Endothelial cell of umbilical vein (primary cell): ENCODE data around the gene MYEOV. TPM values are rescaled to one million over a fixed set of nuclear protein-coding genes. Genes with fewer than 3 reads are reported as not detected.

Experiments used
- BruUV-seq: library from RNA; stranded (reverse); fragments of 400-500 nt; replicated peaks from 2 replicates; lab custom pipeline; 2021; lab: Mats Ljungman, UMichigan
- CTCF ChIA-PET: fragments of 300-600, 350-600 bp; sonication (Branson Sonifier 250); formaldehyde crosslinking; loops from one replicate; lab custom pipeline; 2021; ENCODE audit warnings: antibody characterized with exemption, inconsistent platforms; lab: Charles Lee
- POLR2A ChIA-PET: fragments of 300-600, 350-600 bp; sonication (Branson Sonifier 250); formaldehyde crosslinking; loops from one replicate; lab custom pipeline; 2021; ENCODE audit warnings: antibody characterized with exemption, inconsistent platforms; lab: Charles Lee
- DNase-seq: peaks from one replicate; pipeline ENCODE4 v3.0.0-alpha.2; 2011; ENCODE audit warnings: low read depth, low spot score
- FAIRE-seq: peaks from 2 replicates; lab custom pipeline; 2011; peaks lifted over from hg19 to GRCh38; lab: Jason Lieb, UNC
- H2AFZ ChIP-seq: 2 replicates; pipeline ENCODE4 v1.6.0; 2012; ENCODE audit warnings: low read depth, low read length, control low read depth, inconsistent platforms
- H3K27ac ChIP-seq: 2 replicates; pipeline ENCODE4 v1.5.1; 2011; ENCODE audit warnings: low read depth, mild to moderate bottlenecking, control low read depth, low read length, moderate library complexity; ENCODE audit not compliant: insufficient read depth
- H3K27me3 ChIP-seq, 2 experiments: 2 replicates each; pipeline versions ENCODE4 v1.6.0 to v1.6.1; 2011; ENCODE audit warnings: low read length in 2 of 2, mixed read lengths in 1 of 2; ENCODE audit not compliant: control insufficient read depth in 2 of 2, insufficient read depth in 2 of 2
- H3K36me3 ChIP-seq, 2 experiments: 2 replicates in 1 of 2; 3 replicates in 1 of 2; pipeline ENCODE4 v1.5.1; 2011; ENCODE audit warnings: low read length in 2 of 2, mild to moderate bottlenecking in 1 of 2, moderate library complexity in 1 of 2; ENCODE audit not compliant: control insufficient read depth in 2 of 2, insufficient read depth in 2 of 2; ENCODE audit errors: extremely low read depth in 1 of 2
- H3K4me1 ChIP-seq: 3 replicates; pipeline ENCODE4 v1.5.1; 2011; ENCODE audit warnings: mild to moderate bottlenecking, low read length; ENCODE audit not compliant: control insufficient read depth, insufficient read depth; ENCODE audit errors: extremely low read depth
- H3K4me2 ChIP-seq: 2 replicates; pipeline ENCODE4 v1.6.1; 2011; ENCODE audit warnings: low read length, control low read depth, mixed read lengths; ENCODE audit not compliant: insufficient read depth
- H3K4me3 ChIP-seq, 3 experiments: fragments of 200-600 bp in 1 of 3; sonication (generic), shearing (Covaris generic) in 1 of 3; replicated peaks in 1 of 3; 2 replicates each; pipeline ENCODE4 v1.5.1; 2011 to 2016; ENCODE audit warnings: control low read depth in 3 of 3, low read length in 3 of 3, mild to moderate bottlenecking in 2 of 3, inconsistent platforms in 1 of 3, low read depth in 1 of 3, moderate library complexity in 1 of 3; ENCODE audit not compliant: insufficient read depth in 1 of 3
- H3K79me2 ChIP-seq: 2 replicates; pipeline ENCODE4 v1.6.0; 2012; ENCODE audit warnings: low read length, inconsistent platforms; ENCODE audit not compliant: control insufficient read depth, insufficient read depth
- H3K9ac ChIP-seq: replicated peaks from 2 replicates; pipeline ENCODE3; 2011; ENCODE audit warnings: low read length, control low read depth; ENCODE audit not compliant: insufficient read depth; ENCODE audit errors: extremely low read depth
- H3K9me1 ChIP-seq: replicated peaks from 3 replicates; pipeline ENCODE4 v1.6.0; 2011; ENCODE audit warnings: mild to moderate bottlenecking, low read length; ENCODE audit not compliant: control insufficient read depth, insufficient read depth; ENCODE audit errors: extremely low read depth
- H3K9me3 ChIP-seq: replicated peaks from 2 replicates; pipeline ENCODE4 v1.5.1; 2012; ENCODE audit warnings: low read length, inconsistent platforms; ENCODE audit not compliant: control insufficient read depth, insufficient read depth
- H4K20me1 ChIP-seq: replicated peaks from 2 replicates; pipeline ENCODE3; 2011; ENCODE audit warnings: mild to moderate bottlenecking, low read length; ENCODE audit not compliant: control insufficient read depth, insufficient read depth; ENCODE audit errors: extremely low read depth
- CTCF ChIP-seq, 2 donors: IDR thresholded peaks; 1 replicate in 1 of 2; 2 replicates in 1 of 2; pipeline ENCODE4 v1.5.1; 2011; ENCODE audit warnings: low read length in 2 of 2, mild to moderate bottlenecking in 2 of 2, moderate library complexity in 2 of 2, control low read depth in 1 of 2, inconsistent platforms in 1 of 2, low read depth in 1 of 2; ENCODE audit not compliant: insufficient read depth in 1 of 2; ENCODE audit errors: extremely low read depth in 1 of 2
- EZH2 ChIP-seq: IDR thresholded peaks from 2 replicates; pipeline ENCODE4 v1.6.1; 2012; ENCODE audit warnings: borderline replicate concordance, low read depth, mild to moderate bottlenecking, moderate library complexity, low read length, inconsistent platforms; ENCODE audit not compliant: severe bottlenecking
- FOS ChIP-seq: IDR thresholded peaks from 2 replicates; pipeline ENCODE4 v1.6.1; 2011; ENCODE audit warnings: mild to moderate bottlenecking, low read length, moderate library complexity, borderline replicate concordance; ENCODE audit not compliant: insufficient read depth
- GATA2 ChIP-seq: IDR thresholded peaks from 2 replicates; pipeline ENCODE4 v1.7.0; 2011; ENCODE audit warnings: low read depth, mild to moderate bottlenecking, moderate library complexity, mixed read lengths, low read length; ENCODE audit not compliant: insufficient read length, insufficient read depth
- JUN ChIP-seq: IDR thresholded peaks from 2 replicates; pipeline ENCODE4 v1.6.1; 2011; ENCODE audit warnings: borderline replicate concordance, low read depth; ENCODE audit not compliant: insufficient read length, insufficient read depth
- MYC ChIP-seq: IDR thresholded peaks from one replicate; pipeline ENCODE4 v1.6.1; 2011; ENCODE audit warnings: mild to moderate bottlenecking, low read depth, low read length
- POLR2A ChIP-seq: IDR thresholded peaks from 2 replicates; pipeline ENCODE4 v1.6.1; 2012; ENCODE audit warnings: low read depth, mild to moderate bottlenecking, control low read depth, low read length
- POLR2AphosphoS5 ChIP-seq: IDR thresholded peaks from 2 replicates; pipeline ENCODE4 v1.6.1; 2012; ENCODE audit warnings: low read depth, mild to moderate bottlenecking, control low read depth, low read length, moderate library complexity; ENCODE audit not compliant: insufficient read depth
- dilution Hi-C: fragments of 300-500 bp; cut with MboI; formaldehyde crosslinking; loops from one replicate; pipeline ENCODE4 v1.15.0; 2019; ENCODE audit warnings: low sequenced_read_pairs; ENCODE audit not compliant: extremely low pct_ligation_motif_present
- intact Hi-C: fragments of 100-400 bp; cut with micrococcal nuclease; formaldehyde crosslinking; loops from one replicate; pipeline ENCODE4 v1.10.0; 2022
- polyA plus RNA-seq, 4 experiments: library from polyadenylated mRNA; depleted of rRNA in 3 of 4; stranded (reverse) in 3 of 4; unstranded in 1 of 4; fragments of >200 nt; gene quantifications; 2 replicates each; pipeline versions ENCODE4 v1.2.1 to v1.2.3, GENCODE V29; 2011 to 2012; ENCODE audit warnings: missing spikeins in 1 of 4
- total RNA-seq: library from RNA; stranded (reverse); gene quantifications from 2 replicates; pipeline ENCODE4 v1.2.3, GENCODE V29; 2021
- TF ChIP-seq, protein P1 (sequence below): IDR thresholded peaks from 2 replicates; pipeline ENCODE4 v1.6.1; 2011; ENCODE audit not compliant: insufficient read depth, insufficient read length

The MYEOV gene
- total and polyA plus RNA-seq, 2 donors (not counting 3 experiments of a cell fraction or from before 2014, with no cell fraction given), result 3.8 to 14.4 TPM

DNA sequence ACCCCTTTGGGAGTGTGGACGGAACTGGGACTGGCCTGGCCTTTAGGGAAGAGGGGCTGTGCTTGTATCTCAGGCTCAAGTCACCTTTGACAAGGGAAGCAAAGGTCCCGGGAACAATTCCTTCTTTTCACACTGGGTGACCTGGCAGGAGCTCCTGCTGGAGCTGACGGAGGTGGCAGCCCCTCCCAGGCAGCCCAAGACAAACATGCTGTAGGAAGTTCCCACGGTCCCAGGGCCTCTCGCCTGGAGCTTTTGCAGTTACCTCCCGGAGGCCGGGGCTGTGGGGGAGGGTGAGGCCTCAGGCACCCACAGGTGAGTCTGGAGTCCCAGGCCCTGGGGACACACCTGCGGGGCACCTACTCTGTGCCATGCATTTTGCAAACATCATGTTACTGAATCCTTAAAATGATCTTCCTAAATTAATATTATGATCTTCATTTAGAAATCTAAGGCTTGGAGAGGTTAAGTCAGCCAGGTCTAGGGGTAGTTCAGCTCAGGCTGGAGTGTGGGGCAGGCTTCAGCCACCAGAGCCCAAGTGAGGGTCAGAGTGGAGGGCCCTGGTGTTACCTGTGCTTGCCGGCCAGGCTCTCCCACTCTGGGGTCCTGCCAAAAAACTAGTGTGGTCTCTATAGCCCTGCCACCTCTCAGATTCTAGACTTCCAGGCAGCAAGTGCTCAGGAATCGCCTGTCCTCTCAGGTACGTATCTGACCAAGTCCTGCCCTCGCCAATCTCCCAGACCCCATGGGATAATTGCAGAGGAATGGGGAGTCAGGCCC lies 15.7 kb upstream of the MYEOV start:
- ChIA-PET CTCF (no interaction called here), POLR2A (no interaction called here)

More for the DNA sequence above, 15.7 kb upstream of the MYEOV start:
- Histone ChIP-seq H2AFZ (no peak overlapping the region), H3K9ac (no peak overlapping the region), H4K20me1 (no peaks in the 10 kb centered on the region), H3K9me3 (no peaks in the 10 kb centered on the region), H3K79me2 (no peaks in the 10 kb centered on the region), H3K36me3 (no peaks in the 10 kb centered on the region), H3K4me2 (no peak overlapping the region), H3K4me3 (no peak overlapping the region), H3K27me3 (peaks cover 1 to 12% of the 10 kb centered on the region in 2 experiments), H3K4me1 (no peaks in the 10 kb centered on the region), H3K27ac (no peak overlapping the region), H3K9me1 (no peaks in the 10 kb centered on the region)
- no TSS peak for BruUV-seq
- dilution Hi-C loops (no loop called here), intact Hi-C loops (no loop called here)
- FAIRE-seq (no peak), DNase-seq (no peak)
- TF ChIP-seq FOS (no peak), JUN (no peak), GATA2 (no peak), MYC (no peak), POLR2AphosphoS5 (no peak), POLR2A (no peak), EZH2 (no peak), CTCF (IDR thresholded peaks at IDR 0.05; ENCODE audit: extremely low read depth in 1 of 2, insufficient read depth in 1 of 2, low read depth in 1 of 2, low read length in 2 of 2) (no peak)
- TF ChIP-seq, protein P1, sequence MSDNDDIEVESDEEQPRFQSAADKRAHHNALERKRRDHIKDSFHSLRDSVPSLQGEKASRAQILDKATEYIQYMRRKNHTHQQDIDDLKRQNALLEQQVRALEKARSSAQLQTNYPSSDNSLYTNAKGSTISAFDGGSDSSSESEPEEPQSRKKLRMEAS, result no peak
